DOHH2 (cell line): Measurements from ENCODE around the gene TIGD3.

Experiments used
- H3F3A ChIP-seq: fragments of 200-600 bp; sonication (generic), shearing (Covaris generic); 2 replicates; pipeline ENCODE4 v1.6.0; 2016; ENCODE audit warnings: antibody characterized with exemption, mild to moderate bottlenecking; ENCODE audit not compliant: control insufficient read depth, insufficient read depth
- H3K27ac ChIP-seq: fragments of 200-600 bp; sonication (generic); 2 replicates; pipeline ENCODE4 v1.5.1; 2014; ENCODE audit warnings: low read depth, mild to moderate bottlenecking, low read length, moderate library complexity
- H3K27me3 ChIP-seq: fragments of 200-600 bp; sonication (generic); 2 replicates; pipeline ENCODE4 v1.6.1; 2014; ENCODE audit warnings: mild to moderate bottlenecking, low read length, mixed read lengths; ENCODE audit not compliant: control insufficient read depth
- H3K36me3 ChIP-seq: fragments of 200-600 bp; sonication (generic); 2 replicates; pipeline ENCODE4 v1.6.1; 2014; ENCODE audit warnings: mild to moderate bottlenecking, low read length, moderate library complexity, mixed read lengths; ENCODE audit not compliant: control insufficient read depth
- H3K4me1 ChIP-seq: fragments of 200-600 bp; sonication (generic); 2 replicates; pipeline ENCODE4 v1.6.1; 2014; ENCODE audit warnings: mild to moderate bottlenecking, low read length, mixed read lengths; ENCODE audit not compliant: control insufficient read depth
- H3K4me2 ChIP-seq: fragments of 200-600 bp; sonication (generic); 2 replicates; pipeline ENCODE4 v1.6.0; 2014; ENCODE audit warnings: mild to moderate bottlenecking, low read length, moderate library complexity
- H3K4me3 ChIP-seq: fragments of 200-600 bp; sonication (generic); 2 replicates; pipeline ENCODE4 v1.5.1; 2014; ENCODE audit warnings: mild to moderate bottlenecking, low read length, mixed read lengths
- H3K79me2 ChIP-seq: fragments of 200-600 bp; sonication (generic); 2 replicates; pipeline ENCODE4 v1.6.1; 2014; ENCODE audit warnings: mild to moderate bottlenecking, low read length, mixed read lengths; ENCODE audit not compliant: control insufficient read depth
- H3K9me2 ChIP-seq: fragments of 200-600 bp; sonication (generic); replicated peaks from 2 replicates; pipeline ENCODE4 v1.6.1; 2014; ENCODE audit warnings: mild to moderate bottlenecking, low read length, mixed read lengths; ENCODE audit not compliant: control insufficient read depth
- H3K9me3 ChIP-seq: fragments of 200-600 bp; sonication (generic); 2 replicates; pipeline ENCODE4 v1.6.1; 2014; ENCODE audit warnings: antibody characterized with exemption, low read length, mixed read lengths; ENCODE audit not compliant: control insufficient read depth, insufficient read depth
- H4K20me1 ChIP-seq: fragments of 200-600 bp; sonication (generic); 2 replicates; pipeline ENCODE4 v1.6.0; 2014; ENCODE audit warnings: low read depth, mild to moderate bottlenecking, antibody characterized with exemption, low read length, moderate library complexity; ENCODE audit not compliant: control insufficient read depth, insufficient read depth
- EZH2phosphoT487 ChIP-seq: fragments of 200-600 bp; sonication (generic); IDR thresholded peaks from 2 replicates; pipeline ENCODE4 v1.6.1; 2017; ENCODE audit warnings: borderline replicate concordance, mild to moderate bottlenecking, antibody characterized with exemption, low read length, moderate library complexity, mixed read lengths
- TF ChIP-seq, protein P1 (sequence below): fragments of 200-600 bp; sonication (generic); IDR thresholded peaks from one replicate; pipeline ENCODE4 v1.5.1; 2014; ENCODE audit warnings: antibody characterized with exemption, mild to moderate bottlenecking, low read depth, low read length; ENCODE audit not compliant: poor library complexity, severe bottlenecking

Gene TIGD3

GRCh38 chr11:65310736-65311135 is 43.8 kb upstream of the TIGD3 start:
- Histone ChIP-seq H3K27ac (no peak overlapping the region), H4K20me1 (no peaks in the 10 kb centered on the region), H3K9me2 (no peaks in the 10 kb centered on the region), H3F3A (no peaks in the 10 kb centered on the region), H3K36me3 (no peaks in the 10 kb centered on the region), H3K79me2 (no peaks in the 10 kb centered on the region), H3K27me3 (peaks cover 20% of the 10 kb centered on the region), H3K4me1 (peaks cover 23% of the 10 kb centered on the region), H3K4me2 (no peak overlapping the region), H3K9me3 (no peaks in the 10 kb centered on the region), H3K4me3 (no peak overlapping the region)
- TF ChIP-seq, protein P1, sequence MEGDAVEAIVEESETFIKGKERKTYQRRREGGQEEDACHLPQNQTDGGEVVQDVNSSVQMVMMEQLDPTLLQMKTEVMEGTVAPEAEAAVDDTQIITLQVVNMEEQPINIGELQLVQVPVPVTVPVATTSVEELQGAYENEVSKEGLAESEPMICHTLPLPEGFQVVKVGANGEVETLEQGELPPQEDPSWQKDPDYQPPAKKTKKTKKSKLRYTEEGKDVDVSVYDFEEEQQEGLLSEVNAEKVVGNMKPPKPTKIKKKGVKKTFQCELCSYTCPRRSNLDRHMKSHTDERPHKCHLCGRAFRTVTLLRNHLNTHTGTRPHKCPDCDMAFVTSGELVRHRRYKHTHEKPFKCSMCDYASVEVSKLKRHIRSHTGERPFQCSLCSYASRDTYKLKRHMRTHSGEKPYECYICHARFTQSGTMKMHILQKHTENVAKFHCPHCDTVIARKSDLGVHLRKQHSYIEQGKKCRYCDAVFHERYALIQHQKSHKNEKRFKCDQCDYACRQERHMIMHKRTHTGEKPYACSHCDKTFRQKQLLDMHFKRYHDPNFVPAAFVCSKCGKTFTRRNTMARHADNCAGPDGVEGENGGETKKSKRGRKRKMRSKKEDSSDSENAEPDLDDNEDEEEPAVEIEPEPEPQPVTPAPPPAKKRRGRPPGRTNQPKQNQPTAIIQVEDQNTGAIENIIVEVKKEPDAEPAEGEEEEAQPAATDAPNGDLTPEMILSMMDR, result no peak
- no peak for TF ChIP-seq EZH2phosphoT487

GRCh38 chr11:65311170-65311678 is 43.3 kb upstream of the TIGD3 start:
- H3K27me3 ChIP-seq, result peaks cover 20% of the 10 kb centered on the region
- H3K36me3 ChIP-seq, result no peaks in the 10 kb centered on the region
- H3K27ac ChIP-seq, result no peak overlapping the region
- H3K4me3 ChIP-seq, result no peak overlapping the region
- H3K9me2 ChIP-seq, result no peaks in the 10 kb centered on the region
- H3K4me2 ChIP-seq, result no peak overlapping the region
- no peaks in the 10 kb centered on the region for H4K20me1 ChIP-seq
- TF ChIP-seq, protein P1, result no peak
- TF ChIP-seq EZH2phosphoT487, result no peak
- H3K9me3 ChIP-seq, result no peaks in the 10 kb centered on the region
- no peaks in the 10 kb centered on the region for H3F3A ChIP-seq
- H3K79me2 ChIP-seq, result no peaks in the 10 kb centered on the region
- H3K4me1 ChIP-seq, result peaks cover 28% of the 10 kb centered on the region

DNA sequence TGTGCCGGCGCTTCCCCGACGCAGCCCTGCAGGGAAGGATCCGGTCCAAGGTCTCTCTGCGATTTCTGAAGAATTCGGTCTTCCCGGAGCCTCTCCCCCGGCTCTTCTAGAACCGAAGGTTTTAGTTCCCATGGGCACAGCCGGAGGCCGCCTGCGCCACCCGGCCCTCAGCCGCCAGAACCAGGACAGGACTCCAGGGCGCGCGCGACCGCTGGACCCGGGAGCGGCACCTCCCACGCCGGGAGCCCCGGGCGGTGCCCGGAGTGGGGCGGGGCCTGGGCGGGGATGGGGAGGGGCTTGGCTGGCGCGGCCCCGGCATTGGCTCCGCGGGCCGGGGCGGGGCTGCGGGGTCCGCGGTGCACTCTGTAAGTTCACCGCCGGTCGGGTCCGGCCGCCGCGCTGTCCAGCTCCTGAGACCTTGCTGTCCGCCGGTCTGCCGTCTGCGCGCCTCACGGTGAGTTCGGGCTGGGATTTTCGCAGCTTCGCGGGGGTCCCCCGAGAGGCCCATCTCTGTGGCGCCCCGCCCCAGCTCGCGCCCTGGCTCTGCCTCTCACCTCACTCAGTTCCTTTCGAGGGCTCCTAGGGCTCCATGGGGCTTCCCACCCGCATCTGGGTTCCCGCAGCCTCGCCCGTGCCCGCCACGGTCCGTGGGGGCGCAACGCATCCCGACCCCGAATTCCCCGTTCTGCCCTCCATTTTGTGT is 39.9 kb upstream of the TIGD3 start, which contains the start of gene CDC42EP2:
Gene CDC42EP2 (plus strand): TSS at position 366 of the 703 bp plus-strand sequence. CDS start 6,033 bp downstream, outside the sequence.
- H3K4me1 ChIP-seq, result peaks cover 18% of the 10 kb centered on the region
- H3K9me3 ChIP-seq, result no peaks in the 10 kb centered on the region
- H3K27ac ChIP-seq, result 0 out of 2 replicates have a peak within 1 kb of the TSS, but pooled peaks have one; percentile 5
- H3K27me3 ChIP-seq, result peaks cover 20% of the 10 kb centered on the region
- no peaks in the 10 kb centered on the region for H3K36me3 ChIP-seq
- peak within 1 kb of the TSS; percentile 90 for H3K4me3 ChIP-seq
- peak within 1 kb of the TSS; percentile 90 for H3K4me2 ChIP-seq
- H3K9me2 ChIP-seq, result no peaks in the 10 kb centered on the region
- TF ChIP-seq, protein P1, result no peak
- TF ChIP-seq EZH2phosphoT487, result no peak
- no peaks in the 10 kb centered on the region for H4K20me1 ChIP-seq
- 0 out of 2 replicates have a peak, but pooled peaks cover 6% of the 10 kb centered on the region for H3F3A ChIP-seq
- no peaks in the 10 kb centered on the region for H3K79me2 ChIP-seq
